GM06990 (cell line): Measurements from ENCODE around the gene ZAR1L.

Source experiments
- DNase-seq: peaks from one replicate; pipeline ENCODE4 v3.0.0-alpha.2; 2011; ENCODE audit not compliant: insufficient read length; ENCODE audit errors: extremely low read depth
- H3K27me3 ChIP-seq: replicated peaks from 2 replicates; pipeline ENCODE4 v1.6.0; 2011; ENCODE audit warnings: low read length; ENCODE audit not compliant: control insufficient read depth, insufficient read depth
- H3K36me3 ChIP-seq: 2 replicates; pipeline ENCODE4 v1.5.1; 2011; ENCODE audit warnings: low read length; ENCODE audit not compliant: control insufficient read depth, insufficient read depth
- H3K4me3 ChIP-seq: replicated peaks from 2 replicates; pipeline ENCODE4 v1.5.1; 2011; ENCODE audit warnings: low read depth, mild to moderate bottlenecking, control low read depth, low read length
- TF ChIP-seq, protein P1 (sequence below): IDR thresholded peaks from 2 replicates; pipeline ENCODE4 v1.5.1; 2011; ENCODE audit warnings: low read length, control low read depth, mild to moderate bottlenecking, inconsistent platforms; ENCODE audit not compliant: insufficient read depth, poor library complexity, severe bottlenecking

ZAR1L gene

DNA sequence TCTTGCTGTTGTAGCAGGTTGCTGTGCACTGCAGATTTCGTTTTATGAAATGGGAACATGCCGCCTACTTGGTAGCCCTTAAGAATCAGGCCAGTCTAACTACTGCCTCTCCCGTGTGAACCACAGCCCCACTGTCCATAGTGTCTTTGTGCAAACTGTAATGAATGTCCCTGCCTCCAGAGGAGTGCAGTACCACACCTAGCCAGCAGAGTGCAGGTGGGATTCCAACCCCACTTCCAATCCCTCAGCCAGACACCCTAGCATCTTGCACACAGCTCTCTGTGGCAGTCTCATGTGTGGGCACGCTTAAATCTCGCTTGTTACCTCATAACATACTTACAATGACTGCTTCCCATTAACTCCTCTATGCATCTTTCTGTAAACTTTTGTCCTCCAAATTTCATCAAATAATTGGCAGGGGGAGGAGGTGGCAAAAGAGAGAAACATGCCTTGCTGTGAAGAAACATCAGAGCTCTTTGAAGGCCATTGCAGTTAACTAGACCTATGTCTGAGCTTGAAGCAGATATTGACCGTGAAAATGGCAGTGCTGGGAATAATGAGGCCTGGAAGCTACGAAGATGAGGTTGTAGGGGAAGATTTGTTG is 47.2 kb downstream of the ZAR1L start:
- Histone ChIP-seq H3K27me3 (no peaks in the 10 kb centered on the region), H3K4me3 (no peak overlapping the region), H3K36me3 (no peaks in the 10 kb centered on the region)
- DNase-seq: no peak
- TF ChIP-seq, protein P1, sequence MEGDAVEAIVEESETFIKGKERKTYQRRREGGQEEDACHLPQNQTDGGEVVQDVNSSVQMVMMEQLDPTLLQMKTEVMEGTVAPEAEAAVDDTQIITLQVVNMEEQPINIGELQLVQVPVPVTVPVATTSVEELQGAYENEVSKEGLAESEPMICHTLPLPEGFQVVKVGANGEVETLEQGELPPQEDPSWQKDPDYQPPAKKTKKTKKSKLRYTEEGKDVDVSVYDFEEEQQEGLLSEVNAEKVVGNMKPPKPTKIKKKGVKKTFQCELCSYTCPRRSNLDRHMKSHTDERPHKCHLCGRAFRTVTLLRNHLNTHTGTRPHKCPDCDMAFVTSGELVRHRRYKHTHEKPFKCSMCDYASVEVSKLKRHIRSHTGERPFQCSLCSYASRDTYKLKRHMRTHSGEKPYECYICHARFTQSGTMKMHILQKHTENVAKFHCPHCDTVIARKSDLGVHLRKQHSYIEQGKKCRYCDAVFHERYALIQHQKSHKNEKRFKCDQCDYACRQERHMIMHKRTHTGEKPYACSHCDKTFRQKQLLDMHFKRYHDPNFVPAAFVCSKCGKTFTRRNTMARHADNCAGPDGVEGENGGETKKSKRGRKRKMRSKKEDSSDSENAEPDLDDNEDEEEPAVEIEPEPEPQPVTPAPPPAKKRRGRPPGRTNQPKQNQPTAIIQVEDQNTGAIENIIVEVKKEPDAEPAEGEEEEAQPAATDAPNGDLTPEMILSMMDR: peak; percentile 68

DNA sequence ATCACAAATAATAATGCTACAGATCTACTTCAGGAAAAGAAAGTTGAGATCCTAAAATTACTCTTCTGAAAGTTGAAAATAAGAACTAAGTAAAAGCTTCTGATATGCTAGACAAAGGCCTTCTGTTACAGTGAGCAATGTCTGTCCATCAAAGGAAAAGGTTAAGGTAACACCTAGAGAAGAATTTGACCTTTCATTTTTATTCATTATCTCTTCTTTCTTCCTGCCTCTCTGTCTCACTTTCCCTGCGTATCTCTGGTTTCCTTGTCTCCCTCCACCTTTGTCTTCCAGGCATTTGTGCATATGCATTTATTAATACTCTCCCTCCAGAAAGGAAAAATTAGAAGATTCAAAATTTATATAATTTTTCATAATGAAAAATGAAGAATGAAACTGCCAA is 49.0 kb downstream of the ZAR1L start:
- no peaks in the 10 kb centered on the region for H3K27me3 ChIP-seq
- TF ChIP-seq, protein P1: no peak
- DNase-seq: no peak
- H3K4me3 ChIP-seq: no peak overlapping the region
- no peaks in the 10 kb centered on the region for H3K36me3 ChIP-seq

DNA sequence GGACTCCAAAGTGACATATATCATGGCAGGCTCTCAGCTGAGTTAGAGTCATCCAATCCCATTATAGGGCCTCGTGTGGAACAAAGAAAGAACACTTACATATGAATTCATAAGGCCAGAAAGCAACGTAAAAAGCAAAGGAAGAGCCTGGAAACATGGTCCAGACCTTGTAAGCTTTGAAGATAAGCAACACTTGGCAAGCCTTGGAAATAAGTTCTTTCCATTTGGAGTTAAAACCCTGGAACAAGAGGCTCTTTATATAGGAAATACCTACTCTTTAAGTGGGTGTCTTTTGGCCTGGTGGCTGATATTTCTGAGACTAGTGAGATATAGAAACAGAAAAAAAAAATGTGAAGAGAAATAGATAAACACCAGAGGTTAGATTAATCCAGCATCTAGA is 49.4 kb downstream of the ZAR1L start:
- Histone ChIP-seq H3K36me3 (no peaks in the 10 kb centered on the region), H3K4me3 (no peak overlapping the region), H3K27me3 (no peaks in the 10 kb centered on the region)
- TF ChIP-seq, protein P1: no peak
- DNase-seq: no peak

DNA sequence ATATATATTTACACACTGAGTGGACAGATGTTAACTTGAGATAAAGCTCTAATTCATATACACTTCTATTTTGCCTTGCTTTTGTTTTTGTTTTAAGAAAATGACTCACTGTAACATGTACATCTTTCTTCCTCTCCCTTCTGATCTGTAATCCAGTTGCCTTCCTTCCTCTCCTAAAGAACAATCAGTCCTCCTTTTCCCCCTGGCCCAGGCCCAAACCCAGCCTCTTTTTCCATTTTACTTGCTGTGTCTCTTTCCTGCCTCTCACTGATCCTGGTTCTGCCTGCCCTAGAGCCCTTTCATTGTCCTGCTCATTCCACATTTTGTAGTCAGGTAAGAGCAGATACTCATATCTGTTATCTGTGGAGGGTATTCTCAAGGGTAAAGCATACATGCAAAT is 50.8 kb downstream of the ZAR1L start:
- DNase-seq: no peak
- Histone ChIP-seq H3K27me3 (no peaks in the 10 kb centered on the region), H3K4me3 (no peak overlapping the region), H3K36me3 (no peaks in the 10 kb centered on the region)
- TF ChIP-seq, protein P1: no peak

DNA sequence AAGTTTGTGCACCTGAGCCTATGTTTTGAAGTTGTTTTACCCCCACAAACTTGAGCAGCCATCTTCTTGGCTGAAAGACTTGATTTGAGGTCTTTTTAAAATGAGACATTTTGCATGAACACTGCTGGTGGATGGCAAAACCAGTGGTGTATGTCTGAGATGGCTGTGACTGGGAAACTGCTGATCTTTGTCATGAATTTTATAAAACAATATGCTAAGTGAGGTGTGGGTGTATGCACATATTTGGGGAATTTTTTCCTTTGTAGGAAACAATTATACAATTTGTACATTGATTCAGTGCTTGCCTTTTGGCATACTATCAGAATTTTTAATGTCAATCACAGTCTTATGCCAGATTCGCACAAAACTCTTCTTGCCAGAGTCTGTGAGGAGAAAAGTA is 52.5 kb downstream of the ZAR1L start:
- H3K4me3 ChIP-seq: no peak overlapping the region
- no peaks in the 10 kb centered on the region for H3K36me3 ChIP-seq
- DNase-seq: no peak
- TF ChIP-seq, protein P1: no peak
- H3K27me3 ChIP-seq: no peaks in the 10 kb centered on the region

DNA sequence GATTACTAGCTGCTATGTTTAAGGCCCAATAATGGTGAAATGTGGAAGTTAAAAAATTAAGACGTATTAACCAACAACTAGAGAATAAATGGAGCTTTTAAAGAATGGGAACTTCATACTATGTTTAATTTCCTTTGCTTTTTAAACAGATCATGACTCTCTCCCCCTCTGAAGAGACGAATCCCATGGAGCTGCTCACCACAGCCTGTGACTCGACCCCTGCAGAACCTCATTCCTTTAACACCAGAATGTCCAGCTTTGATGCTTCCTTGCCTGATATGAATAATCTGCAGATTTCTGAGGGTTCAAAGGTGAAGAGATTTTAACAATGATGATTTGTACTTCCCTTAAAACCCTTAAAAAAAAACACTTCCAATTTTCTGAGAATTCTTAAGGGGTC is 53.0 kb downstream of the ZAR1L start:
- TF ChIP-seq, protein P1: no peak
- Histone ChIP-seq H3K4me3 (no peak overlapping the region), H3K27me3 (no peaks in the 10 kb centered on the region), H3K36me3 (no peaks in the 10 kb centered on the region)
- no peak for DNase-seq
